Limb (tissue), 2 donors: ENCODE measurements around the gene SERPINH1.

Experiments used
- DNase-seq, 2 donors: peaks; one replicate each; pipeline ENCODE4 v3.0.0-alpha.2; 2016; ENCODE audit errors: extremely low spot score in 2 of 2

The SERPINH1 gene

DNA sequence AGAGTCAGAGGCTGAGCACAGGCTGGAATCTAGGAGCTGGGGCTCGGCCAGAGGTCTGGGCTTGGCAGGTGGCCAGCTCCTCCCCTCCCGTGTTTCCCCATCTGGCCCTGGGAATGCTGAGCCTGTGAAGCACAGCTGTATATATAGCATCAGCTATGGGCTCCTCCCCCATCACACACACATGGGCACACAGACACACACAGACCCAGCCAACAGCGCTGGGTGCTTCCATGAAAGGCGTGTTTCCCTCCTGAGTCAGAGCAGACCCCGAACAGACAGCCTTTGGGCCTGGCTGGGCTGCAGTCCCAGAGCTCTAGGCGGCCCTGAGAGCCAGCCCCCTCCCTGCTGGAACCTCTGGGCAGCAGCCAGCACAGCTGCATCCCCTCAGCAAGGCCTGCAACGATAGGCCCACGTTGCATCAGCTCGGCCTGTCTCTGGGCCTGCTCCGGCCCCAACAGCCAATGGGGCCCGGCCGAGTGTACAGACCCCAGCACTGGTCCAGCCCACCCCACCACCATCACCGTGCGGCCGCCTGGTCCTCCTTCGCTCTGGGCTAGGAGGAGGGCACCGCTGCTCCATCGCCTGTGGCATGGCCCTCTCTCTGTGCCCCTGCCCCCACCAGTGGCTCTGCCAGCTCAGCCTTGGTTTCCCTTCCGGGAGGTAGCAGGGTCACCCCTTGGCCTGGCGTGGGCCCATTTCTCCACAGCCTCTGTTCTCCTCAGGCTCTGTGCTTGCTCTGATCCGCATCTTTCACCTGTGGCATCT lies 7.6 kb upstream of the SERPINH1 start:
- DNase-seq, result peak; percentile 95 to 98

DNA sequence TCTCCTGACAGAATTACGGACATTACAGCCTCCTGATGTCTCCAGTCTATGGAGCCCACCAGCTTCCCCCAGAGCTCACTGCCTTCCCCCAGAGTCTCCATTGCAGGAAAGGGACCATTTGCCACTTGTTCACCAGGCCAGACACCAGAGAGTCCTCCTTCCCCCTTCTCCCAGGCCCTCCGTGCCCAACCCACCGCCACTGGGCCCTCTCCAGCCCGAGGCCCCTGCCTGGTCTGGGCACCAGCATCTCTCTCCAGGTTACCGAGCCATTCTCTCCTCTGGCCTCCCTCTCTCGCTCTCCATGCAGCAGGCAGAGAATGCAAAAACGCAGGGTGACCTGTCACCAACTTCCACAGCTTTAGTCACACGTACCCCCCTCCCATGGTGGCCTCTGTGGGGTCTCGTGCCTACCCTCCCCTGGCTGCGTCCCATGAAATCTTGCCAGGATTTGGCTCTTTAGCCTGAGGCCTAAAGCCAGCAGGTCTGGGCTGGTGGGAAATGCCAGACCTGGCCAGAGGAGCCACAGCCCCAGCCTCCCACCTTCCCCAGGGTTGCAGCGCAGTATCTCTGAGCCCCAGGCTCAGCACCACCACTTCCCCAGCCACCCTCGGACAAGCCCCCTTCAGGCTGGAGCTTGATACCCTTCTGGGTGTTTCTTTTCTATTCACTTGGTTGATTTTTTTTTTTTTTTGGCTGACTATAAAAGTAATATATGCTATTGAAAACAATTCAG lies 6.8 kb upstream of the SERPINH1 start:
- DNase-seq, result no peak

DNA sequence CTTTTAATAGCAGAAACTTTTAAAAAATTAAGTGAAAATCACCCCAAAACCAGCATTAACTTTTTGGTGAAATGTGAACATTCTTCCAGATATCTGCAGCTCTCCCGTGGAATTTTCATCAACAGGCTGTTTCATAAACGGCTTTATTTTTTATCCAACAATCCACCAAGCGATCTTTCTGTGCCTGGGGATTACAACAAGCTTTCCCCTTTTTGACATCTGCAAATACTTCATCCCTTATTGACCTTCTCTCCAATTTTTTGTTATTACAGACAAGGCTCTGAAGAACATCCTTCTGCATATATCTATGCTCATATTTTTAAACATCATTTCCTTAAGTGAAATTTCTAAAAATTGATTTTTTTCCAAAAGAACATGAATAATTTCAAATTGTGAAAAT lies 5.8 kb upstream of the SERPINH1 start:
- DNase-seq, result no peak

DNA sequence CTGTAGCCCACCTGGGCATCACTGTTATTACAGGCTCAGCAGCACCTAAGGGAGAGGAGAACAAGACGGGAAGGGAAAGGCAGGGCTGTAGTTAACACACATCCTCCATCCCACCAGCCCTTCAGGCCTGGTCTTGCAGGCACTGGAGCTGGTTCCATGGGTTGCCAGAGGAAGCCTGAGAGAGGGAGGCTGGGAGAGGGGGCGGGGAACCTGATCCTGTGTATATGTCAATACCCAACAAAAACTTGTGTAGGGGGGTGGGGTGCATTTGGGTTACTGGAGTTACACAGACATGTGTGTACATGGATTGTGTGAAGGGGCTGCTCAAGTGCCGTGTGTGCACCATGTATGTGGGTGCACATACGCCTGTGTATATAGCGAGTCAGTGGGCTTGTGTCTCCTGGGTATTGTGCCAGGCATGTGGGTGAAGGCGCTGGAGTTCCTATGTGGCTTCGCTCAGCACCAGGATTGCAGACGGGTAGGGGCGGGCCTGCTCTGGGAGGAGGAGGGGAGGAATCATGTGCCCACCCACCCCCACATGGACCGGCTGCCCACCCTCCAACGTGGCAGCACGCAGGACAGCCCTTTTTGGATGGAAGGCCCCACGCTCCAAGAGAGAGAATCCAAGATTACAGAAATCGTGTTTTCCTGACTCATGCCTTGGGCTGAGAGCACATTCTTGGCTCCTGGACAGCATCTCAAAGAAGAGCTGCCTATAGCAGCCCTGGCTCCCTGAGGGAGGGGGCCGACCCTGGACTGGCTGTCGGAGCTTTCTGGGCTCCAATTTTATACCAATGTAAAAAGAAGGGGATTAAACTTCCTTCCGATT lies 4.2 kb upstream of the SERPINH1 start:
- peak in 1 of 2 donors; percentile 86 for DNase-seq

DNA sequence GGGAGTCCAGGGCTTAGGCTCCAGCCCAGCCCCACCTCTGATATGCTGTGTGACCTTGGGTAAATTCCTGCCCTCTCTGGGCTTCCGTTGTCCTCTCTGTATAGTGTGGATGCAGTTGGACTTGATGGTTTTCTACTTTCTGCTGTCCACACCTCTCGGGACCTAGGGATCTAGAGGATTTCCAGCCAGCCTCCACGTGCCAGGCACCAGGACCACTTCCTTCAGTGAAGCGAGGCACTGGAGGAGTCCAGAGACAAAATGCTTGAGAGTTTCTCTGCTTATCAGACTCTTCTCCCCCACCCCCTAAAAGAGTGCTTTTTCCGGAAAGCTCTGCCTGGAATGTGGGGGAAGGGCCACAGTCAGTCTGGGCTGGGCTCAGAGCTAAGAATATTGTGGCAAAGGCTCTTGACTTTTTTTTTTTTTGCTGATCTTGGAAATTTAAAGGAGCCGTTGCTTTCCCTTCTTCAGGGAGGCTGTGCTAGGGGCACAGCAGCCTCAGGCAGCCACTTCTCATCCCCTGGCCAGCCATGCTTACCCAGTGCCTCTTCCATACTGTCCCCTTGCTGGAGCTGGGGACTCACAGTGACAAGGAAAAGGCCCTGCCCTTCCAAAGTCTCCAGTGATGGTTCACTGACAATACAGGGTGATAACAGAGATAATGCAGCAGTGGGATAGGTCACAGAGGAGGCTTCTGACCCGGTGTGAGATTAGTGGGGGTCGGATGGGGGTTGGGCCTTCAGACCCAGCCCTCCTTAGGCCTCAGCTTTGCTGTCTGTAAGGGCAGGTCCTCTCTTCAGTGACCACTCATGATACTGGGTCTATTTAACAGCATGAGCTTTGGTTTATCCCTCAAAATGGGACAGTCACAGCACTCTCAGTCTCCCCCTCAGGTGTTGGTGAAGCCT lies 2.9 kb upstream of the SERPINH1 start:
- peak in 1 of 2 donors; percentile 78 for DNase-seq

DNA sequence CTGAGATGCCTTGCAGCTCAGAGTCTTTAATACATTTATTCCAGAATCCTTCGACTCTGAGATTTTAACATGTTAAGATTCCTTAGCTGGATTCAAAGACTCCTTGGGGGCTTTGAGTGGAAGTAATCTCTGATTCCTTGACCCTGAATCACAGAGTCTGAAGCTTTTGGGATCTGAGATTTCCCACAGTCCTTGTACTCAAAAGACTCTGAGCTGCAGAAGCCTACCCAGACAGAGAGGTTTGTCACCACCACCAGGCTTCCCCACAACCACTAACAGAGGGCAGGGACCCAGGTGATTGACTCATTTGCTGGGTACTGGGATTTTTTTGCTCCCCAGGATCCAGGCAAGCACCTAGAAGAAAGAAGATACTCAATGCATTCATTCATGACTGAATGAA lies 1.4 kb upstream of the SERPINH1 start:
- DNase-seq, result no peak

DNA sequence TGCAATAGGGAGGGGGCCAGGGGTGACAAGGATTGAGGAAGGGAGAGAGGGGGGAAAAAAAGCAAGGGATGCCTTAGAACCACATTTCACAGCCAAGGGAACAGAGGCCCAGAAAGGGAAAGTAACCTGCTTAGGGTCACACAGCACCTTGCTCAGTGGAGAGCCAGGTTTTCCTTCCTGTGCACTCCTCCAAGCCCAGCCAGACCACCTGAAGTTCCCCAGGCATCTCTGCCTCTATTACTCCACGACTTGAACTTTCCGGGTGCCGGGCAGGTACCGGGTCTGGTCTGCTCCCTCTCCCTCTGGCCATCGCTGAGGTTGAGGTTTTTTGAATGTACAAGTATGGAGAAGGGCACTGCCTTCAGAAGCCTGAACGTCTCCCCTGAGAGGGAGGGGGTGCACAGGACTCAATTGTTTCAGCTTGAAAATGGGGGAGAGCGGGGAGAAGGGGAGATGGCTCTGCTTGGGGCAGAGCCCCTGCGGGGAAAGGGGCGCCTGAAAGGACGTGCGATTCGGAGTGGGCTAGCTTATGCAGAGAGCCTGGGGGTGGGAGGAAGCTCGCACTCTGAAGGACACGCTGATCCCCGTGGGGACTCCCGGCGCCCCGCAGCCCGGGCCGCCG lies 516 bp upstream of the SERPINH1 start:
- no peak for DNase-seq

DNA sequence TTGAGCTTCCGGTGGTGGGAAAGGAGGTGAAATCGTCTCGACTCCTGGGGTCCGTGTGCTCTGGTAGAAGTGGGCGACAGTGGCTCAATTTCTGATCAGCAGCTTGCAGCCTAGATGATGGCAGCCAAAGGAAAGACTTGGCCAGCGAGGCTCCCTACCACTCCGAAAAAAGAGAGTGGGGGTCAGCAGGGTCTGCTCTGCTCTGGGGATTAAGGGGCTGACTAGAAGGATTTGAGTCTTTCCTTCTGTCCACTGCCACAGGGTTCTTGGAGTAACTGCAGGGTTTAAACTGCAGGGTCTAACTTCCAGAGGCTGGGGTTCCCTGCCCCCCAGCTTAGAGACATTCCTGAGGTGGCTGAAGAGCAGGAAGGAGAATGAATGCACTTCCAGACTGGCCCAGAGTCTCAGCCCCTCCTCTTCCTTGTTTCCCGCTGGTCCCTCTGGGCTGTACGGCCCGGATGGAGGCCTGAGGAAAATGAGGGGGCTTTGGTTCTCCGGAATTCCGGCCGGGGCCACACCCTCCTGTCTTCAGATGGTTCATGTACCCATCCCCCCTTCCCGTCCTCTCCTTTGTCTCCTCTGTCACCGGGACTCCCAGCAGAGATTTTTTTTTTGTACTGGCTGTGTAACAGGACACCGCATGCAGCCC lies 907 bp downstream of the SERPINH1 start:
- peak; percentile 52 to 77 for DNase-seq

DNA sequence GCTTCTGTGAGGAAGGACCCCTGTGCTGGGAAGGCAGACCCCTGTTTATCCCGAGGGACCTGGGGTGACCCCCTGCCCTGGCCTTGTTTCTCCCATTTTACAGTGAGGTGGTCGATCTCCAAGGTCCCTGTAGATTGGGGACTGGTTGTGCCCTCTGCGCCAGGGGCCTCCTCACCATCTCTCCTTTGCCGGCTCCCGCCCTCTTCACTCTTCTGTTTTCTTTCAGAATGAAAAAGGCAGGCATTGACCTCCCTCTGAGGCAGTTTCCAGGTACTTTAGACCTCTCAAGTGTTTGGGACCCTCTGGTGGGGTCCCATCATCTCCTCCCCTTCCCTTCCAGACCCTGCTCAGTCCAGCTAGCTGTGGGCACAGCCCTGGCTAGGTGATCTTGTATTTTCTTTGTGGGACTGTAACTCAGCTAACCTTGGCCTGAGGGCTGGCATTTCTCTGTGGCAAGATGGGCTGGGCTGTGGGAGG lies 1.5 kb downstream of the SERPINH1 start:
- DNase-seq, result no peak

DNA sequence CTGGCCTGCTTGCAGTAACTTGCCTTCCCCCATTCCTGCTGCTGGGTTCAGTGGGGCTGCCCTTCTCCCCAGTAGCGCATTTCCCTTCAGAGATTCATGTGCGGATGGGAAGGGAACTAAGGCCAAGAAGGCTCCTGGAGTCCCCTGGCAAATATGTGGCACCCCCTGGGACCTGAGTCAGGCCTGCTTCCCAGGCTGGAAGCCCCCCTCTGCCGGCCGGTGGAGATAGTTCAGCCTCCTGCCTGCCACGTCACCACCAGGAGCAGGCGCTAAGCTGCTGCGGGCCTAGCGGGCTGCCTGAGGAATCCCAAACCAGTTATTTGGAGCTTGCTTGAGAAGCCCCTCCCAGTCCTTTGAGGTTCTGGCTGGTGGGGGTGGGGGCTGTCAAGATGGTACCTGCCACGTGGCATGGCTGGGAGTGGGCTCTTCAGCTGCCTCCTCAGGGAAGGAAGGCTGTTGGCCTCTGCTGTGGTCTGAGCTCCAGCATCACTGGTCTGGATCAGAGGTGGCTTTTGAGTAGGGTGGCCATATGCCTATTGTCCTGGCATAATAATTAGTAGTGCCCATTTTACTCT lies 2.0 kb downstream of the SERPINH1 start:
- DNase-seq, result peak; percentile 75 to 85

DNA sequence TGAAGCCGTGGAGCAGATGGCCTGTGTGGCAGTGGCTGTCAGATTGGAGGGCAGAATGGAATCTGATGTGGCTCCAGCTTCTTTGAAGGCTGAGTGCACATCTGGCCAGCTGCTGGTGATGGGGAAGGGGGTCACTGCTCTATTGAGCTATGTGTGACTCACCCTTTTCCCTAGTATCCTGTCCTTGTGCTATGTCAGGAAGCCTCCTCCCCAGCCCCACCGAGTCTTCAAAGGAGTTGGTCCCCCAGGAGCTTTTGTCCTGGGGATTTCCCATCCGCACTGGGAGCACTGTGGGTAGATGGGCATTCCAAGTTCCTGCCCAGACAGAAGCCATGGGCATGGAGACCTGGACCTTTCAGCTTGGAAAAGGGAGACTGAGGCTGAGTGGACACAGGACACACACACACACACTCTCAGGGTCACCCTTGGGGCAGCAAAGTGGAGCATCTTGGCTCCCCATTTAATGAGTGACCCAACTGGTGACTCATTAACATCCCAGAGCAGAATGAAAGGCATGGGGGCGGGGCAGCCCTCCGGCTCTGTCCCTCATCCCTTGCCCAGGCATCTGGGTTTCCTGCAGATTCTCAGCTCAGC lies 3.3 kb downstream of the SERPINH1 start:
- no peak for DNase-seq

DNA sequence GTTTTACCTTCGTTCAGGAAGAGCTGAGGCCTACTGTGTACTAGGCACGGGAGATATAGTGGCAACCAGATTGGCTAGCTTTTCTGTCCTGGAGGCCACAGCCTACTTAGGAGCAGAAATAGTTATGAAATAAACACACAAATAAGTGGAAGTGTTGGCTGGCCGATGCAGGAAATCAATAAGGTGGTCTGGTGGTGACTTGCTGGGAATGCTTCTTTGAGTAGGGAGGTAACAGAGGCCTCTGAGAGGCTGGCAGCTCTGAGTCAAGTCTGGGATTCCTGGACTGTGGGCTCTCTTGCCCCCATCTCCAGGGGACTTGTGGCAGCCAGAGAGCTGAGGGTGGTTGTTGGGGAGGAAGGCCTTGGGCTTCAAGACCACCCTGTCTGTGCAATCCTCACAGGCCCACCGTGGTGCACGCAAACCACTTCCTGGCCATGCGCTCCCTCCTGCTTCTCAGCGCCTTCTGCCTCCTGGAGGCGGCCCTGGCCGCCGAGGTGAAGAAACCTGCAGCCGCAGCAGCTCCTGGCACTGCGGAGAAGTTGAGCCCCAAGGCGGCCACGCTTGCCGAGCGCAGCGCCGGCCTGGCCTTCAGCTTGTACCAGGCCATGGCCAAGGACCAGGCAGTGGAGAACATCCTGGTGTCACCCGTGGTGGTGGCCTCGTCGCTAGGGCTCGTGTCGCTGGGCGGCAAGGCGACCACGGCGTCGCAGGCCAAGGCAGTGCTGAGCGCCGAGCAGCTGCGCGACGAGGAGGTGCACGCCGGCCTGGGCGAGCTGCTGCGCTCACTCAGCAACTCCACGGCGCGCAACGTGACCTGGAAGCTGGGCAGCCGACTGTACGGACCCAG lies 4.1 kb downstream of the SERPINH1 start:
- no peak for DNase-seq

DNA sequence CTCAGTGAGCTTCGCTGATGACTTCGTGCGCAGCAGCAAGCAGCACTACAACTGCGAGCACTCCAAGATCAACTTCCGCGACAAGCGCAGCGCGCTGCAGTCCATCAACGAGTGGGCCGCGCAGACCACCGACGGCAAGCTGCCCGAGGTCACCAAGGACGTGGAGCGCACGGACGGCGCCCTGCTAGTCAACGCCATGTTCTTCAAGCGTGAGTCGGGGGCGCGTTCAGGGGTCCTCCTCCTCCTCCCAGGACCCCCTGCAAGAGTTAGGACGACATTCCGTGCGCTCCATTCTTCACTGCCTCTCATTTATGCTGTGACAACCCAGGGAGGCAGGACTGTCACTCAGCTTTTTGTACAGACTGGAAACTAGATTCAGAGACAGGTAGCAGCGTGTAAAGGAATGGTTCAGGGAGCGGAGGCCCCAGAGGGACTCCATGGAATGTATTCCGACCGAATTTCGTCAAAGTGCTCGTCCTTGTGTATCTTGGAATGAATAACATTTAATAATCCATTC lies 4.8 kb downstream of the SERPINH1 start:
- no peak for DNase-seq

DNA sequence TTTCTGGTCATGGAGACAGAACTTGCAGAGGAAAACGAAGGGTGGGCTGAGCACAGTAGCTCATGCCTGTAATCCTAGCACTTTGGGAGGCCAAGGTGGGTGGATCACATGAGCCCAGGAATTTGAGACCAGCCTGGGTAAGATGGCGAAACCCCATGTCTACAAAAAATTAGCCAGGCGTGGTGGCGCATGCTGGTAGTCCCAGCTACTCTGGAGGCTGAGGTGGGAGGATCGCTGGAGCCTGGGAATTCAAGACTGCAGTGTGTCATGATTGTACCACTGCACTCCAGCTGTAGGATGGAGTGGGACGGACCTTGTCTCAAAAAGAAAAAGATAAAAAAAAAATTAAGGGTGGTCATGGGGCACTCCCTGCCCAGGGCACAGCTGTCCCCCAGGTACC lies 5.9 kb downstream of the SERPINH1 start:
- DNase-seq, result no peak

DNA sequence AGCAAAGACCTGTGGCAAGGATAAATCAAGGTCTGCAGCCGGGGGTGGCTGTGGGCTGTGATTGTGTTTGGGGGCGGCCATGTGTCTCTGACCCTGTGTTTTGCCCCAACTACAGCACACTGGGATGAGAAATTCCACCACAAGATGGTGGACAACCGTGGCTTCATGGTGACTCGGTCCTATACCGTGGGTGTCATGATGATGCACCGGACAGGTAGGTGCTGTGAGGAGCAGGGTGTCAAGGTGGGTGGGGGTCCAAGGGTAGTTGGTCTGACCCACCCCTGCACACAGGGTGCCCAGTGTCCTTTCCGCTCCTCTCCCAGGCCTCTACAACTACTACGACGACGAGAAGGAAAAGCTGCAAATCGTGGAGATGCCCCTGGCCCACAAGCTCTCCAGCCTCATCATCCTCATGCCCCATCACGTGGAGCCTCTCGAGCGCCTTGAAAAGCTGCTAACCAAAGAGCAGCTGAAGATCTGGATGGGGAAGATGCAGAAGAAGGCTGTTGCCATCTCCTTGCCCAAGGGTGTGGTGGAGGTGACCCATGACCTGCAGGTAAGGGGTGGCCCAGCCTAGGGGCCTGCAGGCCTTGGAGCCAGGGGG lies 6.7 kb downstream of the SERPINH1 start:
- DNase-seq, result no peak

DNA sequence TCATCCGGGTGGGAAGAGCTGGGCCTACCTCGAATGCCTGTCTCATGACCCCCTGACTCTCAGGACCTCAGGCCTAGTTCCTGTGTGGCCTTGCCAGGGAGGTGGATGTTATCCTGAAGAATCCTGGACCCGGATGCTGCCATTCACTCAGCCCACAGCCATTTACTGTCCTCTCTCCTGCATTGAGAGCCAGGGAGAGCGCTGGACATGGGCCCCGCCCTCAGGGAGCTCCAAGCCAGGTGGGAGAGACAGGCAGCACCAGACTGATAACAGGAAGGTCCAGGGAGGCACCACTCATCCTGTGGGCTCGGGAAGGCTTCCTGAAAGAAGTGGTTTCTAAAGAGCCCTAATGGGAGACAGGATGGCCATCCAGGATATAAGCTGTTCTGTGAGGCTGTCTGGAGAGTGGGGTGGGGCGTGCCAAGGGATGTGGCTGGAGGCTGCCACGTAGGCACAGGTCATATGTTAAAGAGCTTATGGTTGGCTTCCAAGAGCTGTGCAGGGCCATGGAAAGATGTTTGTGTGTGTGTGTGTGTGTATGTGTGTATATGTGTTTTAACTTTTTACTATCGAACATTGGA lies 8.6 kb downstream of the SERPINH1 start:
- no peak for DNase-seq

DNA sequence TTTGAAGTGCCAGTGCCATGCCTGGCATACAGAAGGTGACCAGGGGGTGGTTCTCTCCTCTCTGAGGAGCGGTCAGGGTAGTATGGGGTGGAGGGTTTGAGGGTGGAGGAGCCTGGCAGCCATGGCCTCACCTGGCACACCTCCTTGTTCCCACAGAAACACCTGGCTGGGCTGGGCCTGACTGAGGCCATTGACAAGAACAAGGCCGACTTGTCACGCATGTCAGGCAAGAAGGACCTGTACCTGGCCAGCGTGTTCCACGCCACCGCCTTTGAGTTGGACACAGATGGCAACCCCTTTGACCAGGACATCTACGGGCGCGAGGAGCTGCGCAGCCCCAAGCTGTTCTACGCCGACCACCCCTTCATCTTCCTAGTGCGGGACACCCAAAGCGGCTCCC lies 9.6 kb downstream of the SERPINH1 start:
- no peak for DNase-seq
